HAP-1 (cell line): Measurements from ENCODE around the gene SIPA1L3.
A peak's percentile ranks its signal among the peaks of the same experiment; 100 is the strongest.

Source experiments
- DNase-seq, 2 experiments: peaks; one replicate each; pipeline ENCODE4 v3.0.0-alpha.2; 2016 to 2020; ENCODE audit warnings: low spot score in 2 of 2
- H3K27me3 ChIP-seq: fragments of 250-450 bp; sonication (Bioruptor Pico); 2 replicates; pipeline ENCODE4 v1.5.1; 2020; ENCODE audit warnings: low read depth, mild to moderate bottlenecking, moderate library complexity
- H3K36me3 ChIP-seq: fragments of 250-450 bp; sonication (Bioruptor Pico); replicated peaks from 2 replicates; pipeline ENCODE4 v1.5.1; 2020; ENCODE audit warnings: mild to moderate bottlenecking
- H3K4me1 ChIP-seq: fragments of 250-450 bp; sonication (Bioruptor Pico); 2 replicates; pipeline ENCODE4 v1.5.1; 2020; ENCODE audit warnings: mild to moderate bottlenecking
- H3K4me3 ChIP-seq: fragments of 250-450 bp; sonication (Bioruptor Pico); 2 replicates; pipeline ENCODE4 v1.5.1; 2020; ENCODE audit warnings: mild to moderate bottlenecking, moderate library complexity
- H3K9me3 ChIP-seq: fragments of 250-450 bp; sonication (Bioruptor Pico); 2 replicates; pipeline ENCODE4 v1.5.1; 2020; ENCODE audit warnings: mild to moderate bottlenecking, moderate library complexity
- in situ Hi-C: fragments of 300-500 bp; cut with MboI; formaldehyde crosslinking; loops from 3 replicates; pipeline ENCODE4 v1.14.3; 2020; ENCODE audit warnings: low sequenced_read_pairs, inconsistent platforms, mixed read lengths

SIPA1L3 gene

DNA sequence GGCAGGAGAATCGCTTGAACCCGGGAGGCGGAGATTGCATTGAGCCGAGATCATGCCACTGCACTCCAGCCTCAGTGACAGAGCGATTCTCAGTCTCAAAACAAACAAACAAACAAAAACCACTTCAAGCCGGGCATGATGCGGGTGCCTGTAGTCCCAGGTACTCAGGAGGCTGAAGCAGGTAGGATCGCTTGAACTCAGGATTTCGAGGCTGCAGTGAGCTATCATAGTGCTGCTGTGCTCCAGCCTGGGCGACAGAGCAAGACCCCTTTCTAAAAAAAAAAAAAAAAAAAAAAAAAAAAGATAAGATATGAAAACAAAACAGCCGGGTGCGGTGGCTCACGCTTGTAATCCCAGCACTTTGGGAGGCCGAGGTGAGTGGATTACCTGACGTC, 336.3 kb downstream of the SIPA1L3 start:
- H3K9me3 ChIP-seq = no peaks in the 10 kb centered on the region
- H3K36me3 ChIP-seq = peaks cover 3% of the 10 kb centered on the region; the same call in 1 of the 2 replicates
- no peaks in the 10 kb centered on the region for H3K27me3 ChIP-seq
- H3K4me3 ChIP-seq = no peak overlapping the region
- H3K4me1 ChIP-seq = peaks cover 11% of the 10 kb centered on the region
- no peak for DNase-seq
- in situ Hi-C loops = loop anchor here (5.0 to 25.0 kb wide), 2 partner anchors 84 to 394 kb away; partner anchors contain the start of gene ACTN4

DNA sequence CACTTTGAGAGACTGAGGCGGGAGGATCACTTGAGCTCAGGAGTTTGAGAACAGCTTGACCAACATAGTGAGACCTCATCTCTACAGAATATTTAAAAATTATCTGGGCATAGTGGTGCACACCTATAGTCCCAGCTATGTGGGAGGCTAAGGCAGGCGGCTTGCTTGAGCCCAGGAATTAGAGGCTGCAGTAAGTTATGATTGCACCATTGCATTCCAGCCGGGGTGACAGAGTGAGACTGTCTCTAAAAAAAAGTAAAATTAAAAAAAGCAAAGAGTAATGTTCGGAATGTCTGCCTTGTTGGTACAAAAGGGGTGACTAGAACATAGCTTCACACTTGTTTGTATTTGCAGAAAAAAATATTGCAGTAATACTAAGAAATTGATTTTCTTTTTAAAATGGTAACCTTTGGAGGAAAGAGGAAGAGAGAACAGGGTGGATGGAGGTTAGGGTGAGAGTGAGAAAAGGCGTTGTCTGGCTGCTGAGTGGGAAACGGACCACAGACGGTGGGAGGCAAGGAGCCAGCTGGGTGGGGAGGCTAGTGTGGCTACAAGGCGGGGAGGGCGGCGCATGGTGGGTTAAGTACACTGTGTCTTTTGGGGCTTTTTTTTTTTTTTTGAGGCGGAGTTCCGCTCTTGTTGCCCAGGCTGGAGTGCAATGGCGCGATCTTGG, 339.0 kb downstream of the SIPA1L3 start:
- Histone ChIP-seq H3K4me1 (peaks cover 11% of the 10 kb centered on the region), H3K27me3 (no peaks in the 10 kb centered on the region), H3K4me3 (no peak overlapping the region), H3K9me3 (no peaks in the 10 kb centered on the region), H3K36me3 (peaks cover 3% of the 10 kb centered on the region; the same call in 1 of the 2 replicates)
- no peak for DNase-seq
- in situ Hi-C loops = loop anchor here (25.0 kb wide), 1 partner anchor 391 kb away; the partner anchor contains the start of gene ACTN4

DNA sequence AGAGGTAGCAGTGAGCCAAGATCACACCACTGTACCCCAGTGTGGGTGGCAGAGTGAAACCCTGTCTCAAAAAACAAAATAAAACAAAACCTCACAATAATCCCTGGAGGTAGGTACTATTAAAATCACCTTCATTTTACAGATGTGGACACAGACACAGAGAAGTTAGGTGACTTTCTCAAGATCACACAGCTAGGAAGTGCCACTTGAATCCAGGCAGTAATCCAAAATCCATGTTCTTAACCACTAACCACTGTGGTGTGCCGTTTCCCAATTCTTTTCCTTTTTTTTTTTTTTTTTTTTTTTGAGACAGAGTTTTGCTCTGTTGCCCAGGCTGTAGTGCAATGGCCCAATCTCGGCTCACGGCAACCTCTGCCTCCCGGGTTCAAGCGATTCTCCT, 340.1 kb downstream of the SIPA1L3 start:
- Histone ChIP-seq H3K4me1 (peaks cover 11% of the 10 kb centered on the region), H3K4me3 (no peak overlapping the region), H3K9me3 (no peaks in the 10 kb centered on the region), H3K27me3 (no peaks in the 10 kb centered on the region), H3K36me3 (peaks cover 3% of the 10 kb centered on the region)
- in situ Hi-C loops = loop anchor here (25.0 kb wide), 1 partner anchor 390 kb away; the partner anchor contains the start of gene ACTN4
- DNase-seq = no peak

DNA sequence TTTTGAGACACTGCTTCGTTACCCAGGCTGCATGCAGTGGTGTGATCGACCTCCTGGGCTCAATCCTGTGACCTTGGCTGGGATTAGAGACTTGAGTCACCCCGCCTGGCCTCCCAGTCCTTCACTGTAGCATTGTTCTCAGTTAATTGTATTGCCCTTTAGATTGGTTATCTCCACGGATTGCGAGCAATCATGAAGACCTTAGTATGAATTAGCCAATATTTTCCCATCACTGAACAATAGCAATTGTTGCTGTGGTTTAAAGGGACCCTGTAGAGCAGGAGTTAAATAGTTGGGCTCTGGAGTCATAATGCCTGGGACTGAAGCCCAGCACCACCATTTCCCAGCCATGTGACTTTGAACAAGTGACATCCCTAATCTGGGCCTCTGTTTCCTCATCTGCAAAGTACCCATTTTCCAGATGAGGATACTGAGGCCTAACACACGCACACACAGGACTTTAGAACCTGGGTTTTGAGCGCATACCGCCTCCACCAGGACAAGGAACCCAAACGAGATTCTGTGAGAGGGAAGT, 340.8 kb downstream of the SIPA1L3 start:
- no peaks in the 10 kb centered on the region for H3K27me3 ChIP-seq
- in situ Hi-C loops = loop anchor here (25.0 kb wide), 1 partner anchor 390 kb away; the partner anchor contains the start of gene ACTN4
- H3K36me3 ChIP-seq = peaks cover 9% of the 10 kb centered on the region
- no peak overlapping the region for H3K4me3 ChIP-seq
- DNase-seq = peak; percentile 52 to 55
- peaks cover 11% of the 10 kb centered on the region for H3K4me1 ChIP-seq
- H3K9me3 ChIP-seq = no peaks in the 10 kb centered on the region

DNA sequence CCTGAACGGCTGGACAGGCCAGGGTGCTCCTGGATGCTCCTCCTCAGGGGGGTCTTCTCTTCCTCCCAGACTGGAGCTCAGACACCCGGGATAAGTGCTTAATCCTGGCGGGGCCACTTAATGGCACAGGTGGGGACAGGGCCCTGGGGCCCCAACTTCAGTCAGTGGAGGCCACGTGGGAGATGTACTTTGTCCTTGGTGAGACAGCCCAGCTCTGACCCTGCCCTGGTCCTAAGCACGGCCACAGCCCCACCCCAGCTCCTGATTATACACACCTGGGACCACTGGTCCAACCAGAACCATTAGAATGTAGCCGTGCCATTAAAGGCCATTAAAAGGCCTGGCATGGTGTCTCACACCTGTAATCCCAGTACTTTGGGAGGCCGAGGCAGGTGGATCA, 341.4 kb downstream of the SIPA1L3 start:
- in situ Hi-C loops = loop anchor here (25.0 kb wide), 1 partner anchor 389 kb away; the partner anchor contains the start of gene ACTN4
- Histone ChIP-seq H3K4me3 (no peak overlapping the region), H3K27me3 (no peaks in the 10 kb centered on the region), H3K9me3 (no peaks in the 10 kb centered on the region), H3K4me1 (peaks cover 11% of the 10 kb centered on the region), H3K36me3 (peaks cover 9% of the 10 kb centered on the region)
- DNase-seq = no peak

DNA sequence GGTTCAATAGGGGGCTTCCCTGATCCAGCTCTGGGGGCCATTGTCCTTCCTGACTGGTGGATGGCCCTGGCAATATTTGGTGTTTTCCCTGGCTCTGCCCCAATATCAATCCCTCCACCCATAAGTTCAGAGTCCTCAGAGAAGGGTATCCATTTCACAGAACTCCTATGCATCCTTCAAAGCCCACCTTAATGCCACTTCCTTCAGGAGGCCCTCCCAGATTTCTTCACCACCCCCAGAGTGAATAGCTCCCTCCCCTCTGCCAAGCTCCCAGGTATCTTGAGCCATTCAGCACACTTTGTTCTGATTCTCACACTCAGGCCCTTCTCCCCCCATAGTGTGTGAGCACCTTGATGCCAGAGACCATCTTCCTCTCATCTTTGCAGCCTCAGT, 343.4 kb downstream of the SIPA1L3 start:
- no peaks in the 10 kb centered on the region for H3K27me3 ChIP-seq
- no peak for DNase-seq
- H3K9me3 ChIP-seq = no peaks in the 10 kb centered on the region
- H3K4me1 ChIP-seq = peaks cover 17% of the 10 kb centered on the region
- no peak overlapping the region for H3K4me3 ChIP-seq
- in situ Hi-C loops = no loop called here
- H3K36me3 ChIP-seq = peaks cover 19% of the 10 kb centered on the region

DNA sequence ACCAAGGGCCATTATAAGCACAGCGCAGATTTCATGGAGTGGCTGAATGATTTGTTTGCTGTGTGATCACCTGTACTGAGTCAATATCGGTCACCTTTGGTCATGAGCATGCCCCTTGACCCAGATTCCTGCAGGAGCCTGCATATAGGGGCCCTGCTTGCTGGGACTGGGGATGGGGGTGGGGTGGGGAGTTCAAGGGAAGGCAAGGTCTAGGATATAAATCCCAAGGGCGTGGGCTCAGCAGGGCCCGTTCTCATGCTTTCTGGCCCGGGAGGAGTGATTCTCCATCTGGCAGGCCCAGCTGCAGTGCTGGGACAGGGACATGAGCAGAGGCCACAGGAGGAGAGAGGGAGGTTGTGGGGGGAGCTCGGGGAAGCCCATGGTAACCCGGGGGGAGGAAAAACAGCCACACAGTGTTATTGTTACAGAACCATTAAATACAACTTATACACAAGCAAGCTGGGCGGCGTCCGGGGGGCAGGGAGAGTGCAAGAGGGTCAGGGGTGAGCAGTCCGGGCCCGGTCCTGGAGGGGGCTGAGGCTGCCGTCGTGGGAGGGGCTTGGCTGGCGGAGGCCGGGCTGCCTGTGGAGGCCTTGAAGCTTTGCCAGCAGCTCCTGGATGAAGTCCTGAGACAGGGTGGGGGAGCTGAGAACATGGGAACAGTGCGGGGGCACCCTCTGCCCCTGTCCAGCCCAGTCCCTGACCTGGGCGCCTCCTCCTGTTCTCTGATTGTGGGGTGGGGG, 344.0 kb downstream of the SIPA1L3 start:
- H3K4me3 ChIP-seq = no peak overlapping the region
- peaks cover 19% of the 10 kb centered on the region for H3K36me3 ChIP-seq
- peaks cover 17% of the 10 kb centered on the region for H3K4me1 ChIP-seq
- no peaks in the 10 kb centered on the region for H3K27me3 ChIP-seq
- no peaks in the 10 kb centered on the region for H3K9me3 ChIP-seq
- in situ Hi-C loops = no loop called here
- DNase-seq = no peak

DNA sequence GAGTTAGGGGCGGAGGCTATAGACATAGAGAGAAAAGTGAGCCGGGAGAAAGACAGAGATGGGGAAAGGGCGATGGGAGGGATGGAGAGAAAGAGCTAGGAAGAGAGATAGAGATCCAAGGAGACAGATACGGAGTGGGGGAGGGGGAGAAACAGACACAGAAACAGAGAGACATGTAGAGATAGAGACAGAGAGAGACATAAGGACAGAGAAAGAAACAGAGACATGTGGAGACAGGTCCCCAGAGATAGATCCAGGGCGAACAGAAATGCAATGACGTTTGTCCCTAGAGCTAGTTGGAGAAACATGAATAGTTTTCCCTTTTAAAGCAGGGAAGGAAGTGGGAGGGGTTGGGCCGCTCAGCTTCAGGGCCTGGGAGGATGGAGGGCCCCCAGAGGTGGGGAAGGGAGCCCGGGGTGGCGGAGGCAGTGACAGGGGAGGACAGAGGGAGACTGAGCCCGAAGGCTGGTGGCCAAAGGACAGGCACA, 344.6 kb downstream of the SIPA1L3 start:
- in situ Hi-C loops = no loop called here
- Histone ChIP-seq H3K36me3 (peaks cover 19% of the 10 kb centered on the region), H3K9me3 (no peaks in the 10 kb centered on the region), H3K27me3 (no peaks in the 10 kb centered on the region), H3K4me1 (peaks cover 17% of the 10 kb centered on the region), H3K4me3 (no peak overlapping the region)
- no peak for DNase-seq

DNA sequence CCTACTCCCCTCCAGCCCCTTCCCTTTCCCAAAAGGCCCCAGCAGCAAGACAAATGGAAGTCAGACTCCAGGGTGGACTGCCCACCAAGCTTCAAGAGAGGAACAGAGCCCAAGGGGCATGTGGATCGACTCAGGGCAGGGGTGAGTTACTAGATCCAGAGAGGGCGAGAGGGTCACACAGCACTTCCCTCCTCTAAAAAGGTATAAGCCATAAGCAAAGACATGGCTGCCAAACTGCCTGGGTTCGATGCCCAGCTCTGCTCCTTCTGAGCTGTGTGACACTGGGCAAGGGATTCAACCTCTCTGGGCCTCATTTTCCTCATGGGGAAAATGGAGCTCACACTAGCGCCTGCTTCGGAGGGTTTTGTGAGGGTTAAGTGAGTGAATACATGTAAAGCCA, 345.4 kb downstream of the SIPA1L3 start:
- Histone ChIP-seq H3K9me3 (no peaks in the 10 kb centered on the region; the same call in 1 of the 2 replicates), H3K36me3 (peaks cover 19% of the 10 kb centered on the region), H3K4me1 (peaks cover 17% of the 10 kb centered on the region), H3K4me3 (no peak overlapping the region), H3K27me3 (no peaks in the 10 kb centered on the region)
- no peak for DNase-seq
- in situ Hi-C loops = no loop called here

DNA sequence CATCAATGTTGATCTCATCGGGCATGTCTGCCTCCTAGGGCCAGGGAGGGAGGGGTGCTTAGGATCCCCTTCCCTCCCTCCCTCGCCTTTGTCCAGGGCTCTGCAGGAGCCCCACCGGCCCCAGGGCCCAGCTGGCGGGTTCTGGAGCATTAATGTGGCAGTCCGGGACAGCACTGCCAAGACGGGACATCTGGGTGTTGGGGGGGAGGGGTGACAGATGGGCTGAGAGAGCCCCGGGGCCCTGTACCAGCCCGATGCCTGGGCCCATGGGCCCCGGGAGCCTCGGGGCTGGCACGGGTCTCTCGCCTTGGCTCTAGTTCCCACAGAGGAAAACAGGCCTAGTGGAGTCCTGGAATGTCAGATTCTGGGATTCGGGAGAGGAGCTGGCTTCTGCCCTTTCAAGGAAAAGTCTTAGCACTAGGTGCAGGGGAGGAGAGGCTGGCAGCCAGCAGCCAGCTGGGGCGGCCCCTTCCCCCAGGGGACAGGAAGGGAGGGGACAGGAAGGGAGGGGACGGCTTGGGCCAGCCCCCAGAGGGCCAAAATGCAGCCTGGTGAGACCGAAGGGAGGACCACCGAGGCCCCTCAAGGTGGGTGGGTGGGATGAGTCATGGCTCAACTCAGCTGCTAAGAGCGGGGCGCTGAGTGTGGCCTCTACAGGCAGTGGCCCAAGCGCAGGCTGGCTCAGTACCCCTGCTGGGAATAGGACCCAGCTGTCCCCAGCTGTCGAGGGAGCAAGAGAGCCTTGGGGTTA, 346.1 kb downstream of the SIPA1L3 start:
- no peaks in the 10 kb centered on the region for H3K27me3 ChIP-seq
- DNase-seq = no peak
- peaks cover 16% of the 10 kb centered on the region for H3K36me3 ChIP-seq
- in situ Hi-C loops = no loop called here
- peaks cover 11% of the 10 kb centered on the region for H3K4me1 ChIP-seq
- H3K4me3 ChIP-seq = no peak overlapping the region
- H3K9me3 ChIP-seq = no peaks in the 10 kb centered on the region; the same call in 1 of the 2 replicates

DNA sequence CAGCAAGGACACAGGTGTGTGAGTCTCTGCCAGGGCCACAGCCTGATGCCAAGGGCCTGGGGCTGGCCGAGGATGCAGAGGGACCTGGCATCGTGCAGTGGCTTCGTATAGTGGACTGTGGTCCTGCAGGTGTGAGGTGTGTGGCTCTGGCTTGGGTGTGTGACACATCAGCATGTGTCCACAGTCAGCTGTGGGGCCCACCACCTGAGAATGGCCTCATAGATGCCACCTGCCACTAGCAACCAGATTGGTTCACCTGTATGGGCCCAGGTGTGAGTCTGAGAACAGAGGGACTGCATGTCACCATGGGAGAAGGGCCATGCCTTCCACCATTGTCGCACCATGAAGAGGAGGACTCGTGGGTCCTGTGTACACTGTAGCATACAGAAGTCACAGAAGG, 346.8 kb downstream of the SIPA1L3 start:
- Histone ChIP-seq H3K27me3 (no peaks in the 10 kb centered on the region), H3K4me1 (peaks cover 10% of the 10 kb centered on the region), H3K36me3 (peaks cover 16% of the 10 kb centered on the region), H3K9me3 (no peaks in the 10 kb centered on the region; the same call in 1 of the 2 replicates), H3K4me3 (no peak overlapping the region)
- in situ Hi-C loops = no loop called here
- no peak for DNase-seq

DNA sequence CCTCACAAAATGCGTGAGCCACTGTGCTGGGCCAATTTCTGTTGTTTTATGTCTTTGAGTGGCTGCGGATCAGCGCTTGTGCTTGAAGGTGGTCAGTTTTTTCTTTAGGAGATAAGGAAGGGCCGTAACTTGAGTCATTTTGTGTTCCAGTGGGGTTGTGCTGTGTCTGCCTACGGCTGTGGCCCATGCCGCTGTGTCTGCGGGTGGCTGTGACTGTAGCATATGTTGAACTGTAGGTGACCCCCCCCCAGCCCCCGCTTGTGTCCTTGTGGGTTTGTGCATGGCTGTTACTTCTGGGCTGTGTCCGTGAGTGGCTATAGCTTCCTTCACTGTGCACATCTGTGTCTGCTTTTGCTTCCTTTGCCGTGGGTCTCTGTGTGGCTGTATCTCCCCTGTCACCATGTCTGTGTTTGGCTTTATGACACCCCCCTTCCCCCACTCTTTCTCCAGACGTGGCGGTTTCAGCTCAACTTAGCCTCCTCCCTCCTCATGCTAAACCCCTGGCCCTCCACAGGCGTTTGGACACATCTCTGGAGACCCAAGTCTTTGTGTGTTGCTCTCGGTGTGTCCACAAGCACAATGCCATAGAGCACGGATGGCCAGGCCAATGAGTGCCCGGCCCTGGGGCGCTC, 348.5 kb downstream of the SIPA1L3 start:
- no peaks in the 10 kb centered on the region for H3K27me3 ChIP-seq
- peaks cover 16% of the 10 kb centered on the region for H3K36me3 ChIP-seq
- peak overlapping the region; percentile 64 for H3K4me3 ChIP-seq
- peak in 1 of 2 experiments; percentile 48 for DNase-seq
- peaks cover 10% of the 10 kb centered on the region for H3K4me1 ChIP-seq
- H3K9me3 ChIP-seq = no peaks in the 10 kb centered on the region; the same call in 1 of the 2 replicates
- in situ Hi-C loops = no loop called here
